IMR-90 (cell line): ENCODE measurements around the gene CADM1. TPM values are rescaled to one million over a fixed set of nuclear protein-coding genes. Genes with fewer than 3 reads are reported as not detected.

Source experiments
- ATAC-seq: fragments of 200-7000 bp; cut with Tn5 transposase; 2 replicates; pipeline ENCODE4 v1.9.1; 2020; ENCODE audit warnings: low read depth, mild to moderate bottlenecking, moderate library complexity
- BruUV-seq: library from RNA; stranded (reverse); fragments of 400-500 nt; replicated peaks from 2 replicates; lab custom pipeline; 2021; lab: Mats Ljungman, UMichigan
- CTCF ChIA-PET: fragments of 300-600 bp; formaldehyde crosslinking; extraction: SDS; loops from one replicate; lab custom pipeline; 2021; ENCODE audit warnings: antibody characterized with exemption; lab: Yijun Ruan, JAX
- POLR2A ChIA-PET: fragments of 300-600 bp; sonication (Branson Sonifier 250); formaldehyde crosslinking; loops from one replicate; lab custom pipeline; 2022; ENCODE audit warnings: antibody characterized with exemption; ENCODE audit not compliant: unreplicated experiment; lab: Charles Lee
- DNase-seq: peaks from one replicate; pipeline ENCODE4 v3.0.0; 2013
- H2AFZ ChIP-seq: replicated peaks from 2 replicates; pipeline ENCODE3; 2013; ENCODE audit warnings: low read length, mild to moderate bottlenecking; ENCODE audit not compliant: poor library complexity
- H2AK5ac ChIP-seq: 2 replicates; pipeline ENCODE4 v1.6.1; 2013; ENCODE audit warnings: low read depth, low read length, inconsistent platforms
- H2AK9ac ChIP-seq: replicated peaks from 2 replicates; pipeline ENCODE3; 2013; ENCODE audit warnings: mild to moderate bottlenecking, low read depth, low read length, moderate library complexity; ENCODE audit not compliant: poor library complexity
- H2BK120ac ChIP-seq: 2 replicates; pipeline ENCODE4 v1.6.1; 2013; ENCODE audit warnings: low read depth, low read length, inconsistent platforms
- H2BK15ac ChIP-seq: 3 replicates; pipeline ENCODE4 v1.6.1; 2013; ENCODE audit warnings: low read depth, low read length, inconsistent platforms
- H2BK20ac ChIP-seq: 2 replicates; pipeline ENCODE4 v1.6.1; 2013; ENCODE audit warnings: low read depth, mild to moderate bottlenecking, inconsistent platforms, low read length, moderate library complexity
- H2BK5ac ChIP-seq: 2 replicates; pipeline ENCODE4 v1.6.1; 2013; ENCODE audit warnings: mild to moderate bottlenecking, low read depth, low read length, inconsistent platforms; ENCODE audit not compliant: poor library complexity, severe bottlenecking
- H3K14ac ChIP-seq: replicated peaks from 2 replicates; pipeline ENCODE4 v1.6.1; 2013; ENCODE audit warnings: low read depth, low read length, inconsistent platforms
- H3K18ac ChIP-seq: 2 replicates; pipeline ENCODE4 v1.6.1; 2013; ENCODE audit warnings: low read depth, low read length, control low read depth
- H3K23ac ChIP-seq: 2 replicates; pipeline ENCODE4 v1.6.1; 2013; ENCODE audit warnings: low read depth, low read length, inconsistent platforms
- H3K27ac ChIP-seq: 2 replicates; pipeline ENCODE4 v1.5.1; 2013; ENCODE audit warnings: mild to moderate bottlenecking, control low read depth, low read length; ENCODE audit not compliant: insufficient read depth
- H3K27me3 ChIP-seq: 2 replicates; pipeline ENCODE4 v1.6.1; 2013; ENCODE audit warnings: low read length; ENCODE audit not compliant: control insufficient read depth, insufficient read depth
- H3K36me3 ChIP-seq: 2 replicates; pipeline ENCODE4 v1.6.1; 2013; ENCODE audit warnings: low read length, mixed read lengths; ENCODE audit not compliant: control insufficient read depth, insufficient read depth
- H3K4ac ChIP-seq: 2 replicates; pipeline ENCODE4 v1.6.1; 2013; ENCODE audit warnings: low read depth, low read length, inconsistent platforms
- H3K4me1 ChIP-seq: 2 replicates; pipeline ENCODE4 v1.6.1; 2013; ENCODE audit warnings: low read length, mixed read lengths; ENCODE audit not compliant: control insufficient read depth, insufficient read depth
- H3K4me2 ChIP-seq: 2 replicates; pipeline ENCODE4 v1.6.1; 2013; ENCODE audit warnings: low read depth, mild to moderate bottlenecking, control low read depth, low read length, moderate library complexity
- H3K4me3 ChIP-seq: 2 replicates; pipeline ENCODE4 v1.5.1; 2013; ENCODE audit warnings: low read depth, mild to moderate bottlenecking, control low read depth, low read length, moderate library complexity; ENCODE audit not compliant: insufficient read depth
- H3K56ac ChIP-seq: 2 replicates; pipeline ENCODE4 v1.6.1; 2013; ENCODE audit warnings: low read length, inconsistent platforms; ENCODE audit not compliant: insufficient read depth; ENCODE audit errors: extremely low read depth
- H3K79me1 ChIP-seq, 2 experiments: 2 replicates each; pipeline ENCODE4 v1.6.1; 2013; ENCODE audit warnings: low read length in 2 of 2, inconsistent platforms in 1 of 2, low read depth in 1 of 2
- H3K9ac ChIP-seq: 2 replicates; pipeline ENCODE4 v1.6.1; 2013; ENCODE audit warnings: low read depth, low read length, control low read depth
- H3K9me1 ChIP-seq: 2 replicates; pipeline ENCODE4 v1.6.1; 2013; ENCODE audit warnings: low read length, inconsistent platforms; ENCODE audit not compliant: insufficient read depth
- H3K9me3 ChIP-seq: 2 replicates; pipeline ENCODE4 v1.6.1; 2013; ENCODE audit warnings: low read length; ENCODE audit not compliant: control insufficient read depth, insufficient read depth
- H4K20me1 ChIP-seq: 2 replicates; pipeline ENCODE4 v1.6.1; 2013; ENCODE audit warnings: low read length, inconsistent platforms; ENCODE audit not compliant: insufficient read depth
- H4K5ac ChIP-seq: 2 replicates; pipeline ENCODE4 v1.6.1; 2013; ENCODE audit warnings: mild to moderate bottlenecking, low read depth, low read length, control low read depth
- H4K8ac ChIP-seq, 2 experiments: 2 replicates each; pipeline ENCODE4 v1.6.1; 2013; ENCODE audit warnings: low read depth in 2 of 2, low read length in 2 of 2, control low read depth in 1 of 2, inconsistent platforms in 1 of 2
- H4K91ac ChIP-seq: 2 replicates; pipeline ENCODE4 v1.6.1; 2013; ENCODE audit warnings: low read depth, low read length, inconsistent platforms; ENCODE audit not compliant: insufficient read depth
- BHLHE40 ChIP-seq: fragments of 150-350 bp; IDR thresholded peaks from 2 replicates; pipeline ENCODE4 v1.6.1; 2016; ENCODE audit warnings: mild to moderate bottlenecking, low read depth, low read length
- CEBPB ChIP-seq: IDR thresholded peaks from 2 replicates; pipeline ENCODE4 v1.6.1; 2012; ENCODE audit warnings: low read depth, low read length, improper control_type of control experiment
- CHD1 ChIP-seq: IDR thresholded peaks from 2 replicates; pipeline ENCODE4 v1.6.1; 2012; ENCODE audit warnings: low read depth, low read length, improper control_type of control experiment
- CTCF ChIP-seq: conservative IDR thresholded peaks from 2 replicates; pipeline ENCODE4 v1.5.1; 2012; ENCODE audit warnings: mild to moderate bottlenecking, low read depth, low read length, improper control_type of control experiment
- ELK1 ChIP-seq: fragments of 150-350 bp; IDR thresholded peaks from 2 replicates; pipeline ENCODE4 v1.6.1; 2016; ENCODE audit warnings: low read depth, mild to moderate bottlenecking, low read length, moderate library complexity, borderline replicate concordance
- FOS ChIP-seq: fragments of 150-350 bp; IDR thresholded peaks from 2 replicates; pipeline ENCODE4 v1.6.1; 2016; ENCODE audit warnings: low read depth, low read length
- MAFK ChIP-seq: IDR thresholded peaks from 2 replicates; pipeline ENCODE4 v1.6.1; 2012; ENCODE audit warnings: low read depth, low read length, improper control_type of control experiment
- MAZ ChIP-seq: IDR thresholded peaks from 2 replicates; pipeline ENCODE4 v1.6.1; 2012; ENCODE audit warnings: low read depth, mild to moderate bottlenecking, low read length, improper control_type of control experiment, moderate library complexity, borderline replicate concordance
- MXI1 ChIP-seq: IDR thresholded peaks from 2 replicates; pipeline ENCODE4 v1.6.1; 2012; ENCODE audit warnings: low read depth, mild to moderate bottlenecking, low read length, moderate library complexity, borderline replicate concordance
- NFE2L2 ChIP-seq: fragments of 150-350 bp; IDR thresholded peaks from 2 replicates; pipeline ENCODE4 v1.6.1; 2016; ENCODE audit warnings: low read depth, mild to moderate bottlenecking, low read length
- POLR2A ChIP-seq: IDR thresholded peaks from 2 replicates; pipeline ENCODE4 v1.6.1; 2012; ENCODE audit warnings: mild to moderate bottlenecking, low read depth, low read length
- RAD21 ChIP-seq: IDR thresholded peaks from 2 replicates; pipeline ENCODE4 v1.6.1; 2012; ENCODE audit warnings: low read length, improper control_type of control experiment
- RCOR1 ChIP-seq: IDR thresholded peaks from 2 replicates; pipeline ENCODE4 v1.6.1; 2012; ENCODE audit warnings: mild to moderate bottlenecking, low read length, improper control_type of control experiment; ENCODE audit not compliant: insufficient replicate concordance
- RFX5 ChIP-seq: IDR thresholded peaks from 2 replicates; pipeline ENCODE4 v1.8.0; 2012; ENCODE audit warnings: low read depth, mild to moderate bottlenecking, low read length, moderate library complexity
- SMC3 ChIP-seq: fragments of 150-350 bp; IDR thresholded peaks from 2 replicates; pipeline ENCODE4 v1.6.1; 2016; ENCODE audit warnings: low read depth, mild to moderate bottlenecking, antibody characterized with exemption, low read length, moderate library complexity
- USF2 ChIP-seq: fragments of 150-350 bp; IDR thresholded peaks from 2 replicates; pipeline ENCODE4 v1.6.1; 2017; ENCODE audit warnings: mild to moderate bottlenecking, antibody characterized with exemption, low read length, low read depth
- WGBS, 2 experiments: methylation state at CpG; one replicate each; pipeline versions ENCODE4 v1.1.5 to v1.1.7; 2013; ENCODE audit warnings: missing lambda C conversion rate in 2 of 2; ENCODE audit not compliant: insufficient read length in 1 of 2; ENCODE audit errors: extremely low coverage in 2 of 2; 5-methylcytosine and 5-hydroxymethylcytosine counted together
- dilution Hi-C: fragments of 300-500 bp; cut with HindIII; formaldehyde crosslinking; loops from one replicate; pipeline ENCODE4 v1.14.3; 2018; ENCODE audit warnings: low sequenced_read_pairs; ENCODE audit not compliant: unreplicated experiment
- in situ Hi-C: fragments of 300-500 bp; cut with MboI; formaldehyde crosslinking; loops from 3 replicates; pipeline ENCODE4 v1.14.3; 2019; ENCODE audit warnings: low sequenced_read_pairs, inconsistent platforms, mixed read lengths
- intact Hi-C: fragments of 100-400 bp; cut with micrococcal nuclease; formaldehyde crosslinking; loops from 2 replicates; pipeline ENCODE4 v1.10.0; 2022
- polyA plus RNA-seq, 3 experiments: library from polyadenylated mRNA; depleted of rRNA; stranded (reverse); fragments of >200 nt; gene quantifications; 2 replicates each; pipeline ENCODE4 v1.2.3, GENCODE V29; 2012; ENCODE audit warnings: low replicate concordance in 1 of 3
- total RNA-seq: library from RNA; depleted of rRNA; stranded (reverse); fragments of >200 nt; gene quantifications from 2 replicates; pipeline ENCODE4 v1.2.3, GENCODE V29; 2012

The CADM1 gene
- total and polyA plus RNA-seq, 2 of the 4 experiments (the other 2 are of a cell fraction) = 28.8 to 77.1 TPM

- Histone ChIP-seq H3K4me2 (no peak overlapping the region), H3K4ac (no peak overlapping the region), H3K79me1 (no peaks in the 10 kb centered on the region), H3K9me3 (no peaks in the 10 kb centered on the region), H3K14ac (no peak overlapping the region), H4K91ac (no peak overlapping the region), H3K9ac (no peak overlapping the region), H3K27me3 (peaks cover 22% of the 10 kb centered on the region), H2BK20ac (no peak overlapping the region), H3K36me3 (no peaks in the 10 kb centered on the region), H2BK120ac (no peak overlapping the region), H4K8ac (no peak overlapping the region), H3K9me1 (no peaks in the 10 kb centered on the region), H2BK5ac (no peak overlapping the region), H3K4me1 (no peaks in the 10 kb centered on the region), H3K18ac (no peak overlapping the region), H2BK15ac (no peak overlapping the region), H3K27ac (no peak overlapping the region), H3K4me3 (no peak overlapping the region), H4K20me1 (no peaks in the 10 kb centered on the region), H3K23ac (no peak overlapping the region), H4K5ac (no peak overlapping the region), H3K56ac (no peak overlapping the region), H2AFZ (no peak overlapping the region), H2AK5ac (no peak overlapping the region), H2AK9ac (no peak overlapping the region)
- DNase-seq = no peak
- BruUV-seq = no TSS peak
- intact Hi-C loops = no loop called here
- CTCF ChIA-PET = no interaction called here
- POLR2A ChIA-PET = no interaction called here
- ATAC-seq = no peak
- no CpG with 5 or more reads among the region's 3 CpGs for WGBS, 2 experiments
- in situ Hi-C loops = no loop called here
- dilution Hi-C loops = no loop called here
- no peak for TF ChIP-seq MAZ
- no peak for TF ChIP-seq RFX5
- no peak for TF ChIP-seq CTCF
- TF ChIP-seq CEBPB = no peak
- no peak for TF ChIP-seq CHD1
- no peak for TF ChIP-seq NFE2L2
- no peak for TF ChIP-seq RAD21
- TF ChIP-seq SMC3 = no peak
- no peak for TF ChIP-seq ELK1
- TF ChIP-seq BHLHE40 = no peak
- no peak for TF ChIP-seq USF2
- TF ChIP-seq MXI1 = no peak
- no peak for TF ChIP-seq RCOR1
- TF ChIP-seq MAFK = no peak
- no peak for TF ChIP-seq FOS
- no peak for TF ChIP-seq POLR2A
These were observed 18.1 kb upstream of the CADM1 start for GRCh38 chr11:115522302-115522701.
